Activated CD8-positive, alpha-beta memory T cell treated with anti-CD3 and anti-CD28 coated beads, Interleukin-2, amount 50 U/mL, for 24 hours (primary cell): ENCODE data around the gene ACSL4.
"Not testable (repeated sequence)": the region's sequence is repeated elsewhere in the genome, so short reads cannot be mapped to it uniquely, and the experiment has no call there.

Experiments used
- DNase-seq: peaks from one replicate; pipeline ENCODE4 v3.0.0-alpha.2; 2020; ENCODE audit errors: extremely low read depth

The ACSL4 gene

GRCh38 chrX:109732807-109733612 lies at the start of gene ACSL4:
ACSL4 (minus strand) TSS chrX:109733257; CDS start chrX:109683363, 49,894 bp downstream.
- peak; percentile 50 for DNase-seq

DNA sequence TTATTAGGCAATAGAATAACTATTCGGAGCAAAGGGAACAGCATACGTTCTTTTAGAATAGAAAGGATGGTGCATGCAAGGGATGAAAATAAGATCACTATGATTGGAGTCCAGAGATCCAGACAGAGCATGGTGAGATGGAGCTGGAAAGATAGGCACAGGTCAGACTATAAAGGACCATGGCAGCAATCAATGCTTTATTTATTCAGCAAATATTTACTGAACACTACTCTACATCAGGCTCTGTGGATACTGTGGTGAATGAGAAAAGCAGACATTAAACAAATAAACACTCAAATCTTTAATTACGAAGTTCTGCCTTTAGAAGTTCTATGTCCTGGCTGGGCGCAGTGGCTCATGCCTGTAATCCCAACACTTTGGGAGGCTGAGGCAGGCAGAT lies 44.7 kb upstream of the ACSL4 start:
- no peak for DNase-seq

GRCh38 chrX:109776986-109777385 lies 43.9 kb upstream of the ACSL4 start:
- no peak for DNase-seq

DNA sequence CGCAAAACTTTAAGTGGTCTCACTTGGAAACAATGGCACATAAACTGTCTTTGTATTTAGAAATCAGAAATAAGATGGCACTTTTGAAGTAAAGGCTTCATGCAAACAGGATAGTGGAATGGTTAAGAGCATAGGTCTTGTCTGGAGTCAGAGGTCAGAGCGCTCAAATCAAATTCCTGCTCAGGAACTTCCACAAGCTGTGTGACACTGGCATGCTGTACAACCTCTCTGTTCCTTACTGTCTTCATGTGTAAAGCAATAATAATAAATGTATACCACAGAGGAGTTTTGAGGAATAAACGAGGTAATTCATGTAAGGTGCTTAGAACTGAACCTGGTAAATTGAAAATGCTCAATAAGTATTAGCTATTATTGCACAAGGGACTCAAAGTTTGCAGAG lies 43.4 kb upstream of the ACSL4 start:
- DNase-seq = no peak

DNA sequence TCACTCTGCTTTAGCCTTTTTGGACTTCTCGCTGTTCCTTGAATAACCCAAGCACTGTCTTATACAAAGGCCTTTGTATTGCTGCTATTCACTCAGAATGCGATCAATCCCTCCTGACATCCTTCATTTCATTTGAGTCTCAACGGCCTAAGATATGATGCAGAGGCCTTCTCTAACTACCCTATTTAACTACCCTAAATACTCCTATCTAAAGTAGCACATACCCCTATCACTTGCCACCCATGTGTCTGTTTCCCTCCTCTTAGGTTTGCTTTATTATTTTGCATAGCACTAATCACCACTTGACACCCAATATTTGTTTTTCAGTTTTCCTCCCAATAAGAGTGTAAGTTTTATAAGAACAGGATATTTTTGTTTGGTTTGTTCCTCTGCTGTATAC lies 42.3 kb upstream of the ACSL4 start:
- no peak for DNase-seq

- DNase-seq = no peak
Measured at GRCh38 chrX:109774706-109775105, 41.6 kb upstream of the ACSL4 start.

- no peak for DNase-seq
Measured at GRCh38 chrX:109774136-109774535, 41.1 kb upstream of the ACSL4 start.

GRCh38 chrX:109773374-109773773 lies 40.3 kb upstream of the ACSL4 start:
- no peak for DNase-seq

DNA sequence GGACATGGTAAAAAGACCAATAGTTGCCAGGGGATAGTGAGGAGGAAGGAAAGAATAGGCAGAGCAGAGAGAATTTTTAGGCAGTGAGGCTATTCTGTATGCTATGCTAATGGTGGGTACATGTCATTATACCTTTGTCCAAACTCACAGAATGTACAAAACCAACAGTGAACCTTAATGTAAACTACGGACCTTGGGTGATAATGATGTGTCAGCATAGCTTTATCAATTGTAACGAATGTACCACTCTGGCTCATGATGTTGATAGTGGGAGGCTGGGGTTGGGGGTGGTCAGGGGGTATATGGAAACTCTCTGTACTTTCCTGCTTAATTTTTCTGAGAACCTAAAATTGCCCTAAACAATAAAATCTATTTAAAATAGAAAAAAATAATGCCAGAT lies 37.7 kb upstream of the ACSL4 start:
- DNase-seq = no peak

DNA sequence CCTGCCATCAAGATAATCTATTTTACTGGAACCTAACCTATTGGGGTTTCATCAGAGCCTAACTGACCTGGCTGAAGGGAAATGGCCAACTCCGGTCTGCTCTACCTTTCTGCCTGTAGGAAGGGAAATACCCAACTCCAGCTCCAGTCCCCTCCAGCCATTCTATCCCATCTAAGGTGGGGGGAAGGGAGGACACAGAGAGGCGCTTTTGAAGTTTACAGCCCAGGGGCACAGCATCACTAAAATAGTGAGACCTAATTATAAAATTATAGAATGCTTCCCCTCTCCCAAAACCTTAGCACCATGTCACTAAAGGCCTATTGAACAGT lies 27.8 kb upstream of the ACSL4 start:
- DNase-seq = no peak

- no peak for DNase-seq
Measured at GRCh38 chrX:109760209-109760921, 27.3 kb upstream of the ACSL4 start.

DNA sequence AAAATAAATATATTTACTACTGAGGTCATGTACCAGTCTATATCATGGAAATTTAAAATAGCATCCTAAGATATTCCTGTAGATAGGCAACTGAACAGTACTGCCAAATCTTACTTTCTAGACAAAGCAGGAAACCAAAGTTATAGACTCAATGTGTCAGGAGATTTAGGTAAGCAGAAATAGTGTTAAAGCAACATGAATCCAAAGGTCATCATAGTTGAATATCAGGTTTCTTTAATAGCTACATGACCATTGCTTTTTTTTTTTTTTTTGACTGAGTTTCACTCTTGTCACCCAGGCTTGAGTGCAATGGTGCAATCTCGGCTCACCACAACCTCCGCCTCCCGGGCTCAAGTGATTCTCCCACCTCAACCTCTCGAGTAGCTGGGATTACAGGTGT lies 20.2 kb upstream of the ACSL4 start:
- no peak for DNase-seq

GRCh38 chrX:109751698-109752097 lies 18.6 kb upstream of the ACSL4 start:
- DNase-seq = no peak

DNA sequence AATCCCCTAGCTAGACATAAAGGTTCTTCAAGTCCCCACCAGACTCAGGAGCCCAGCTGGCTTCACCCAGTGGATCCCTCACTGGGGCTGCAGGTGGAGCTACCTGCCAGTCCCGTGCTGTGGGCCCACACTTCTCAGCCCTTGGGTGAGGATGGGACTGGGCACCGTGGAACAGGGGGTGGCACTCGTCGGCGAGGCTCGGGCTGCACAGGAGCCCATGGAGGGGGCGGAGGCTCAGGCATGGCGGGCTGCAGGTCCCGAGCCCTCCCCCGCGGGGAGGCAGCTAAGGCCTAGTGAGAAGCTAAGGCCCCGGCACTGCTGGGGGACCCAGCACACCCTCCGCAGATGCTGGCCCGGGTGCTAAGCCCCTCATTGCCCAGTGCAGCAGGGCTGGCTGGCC lies 16.1 kb upstream of the ACSL4 start:
- DNase-seq = no peak

DNA sequence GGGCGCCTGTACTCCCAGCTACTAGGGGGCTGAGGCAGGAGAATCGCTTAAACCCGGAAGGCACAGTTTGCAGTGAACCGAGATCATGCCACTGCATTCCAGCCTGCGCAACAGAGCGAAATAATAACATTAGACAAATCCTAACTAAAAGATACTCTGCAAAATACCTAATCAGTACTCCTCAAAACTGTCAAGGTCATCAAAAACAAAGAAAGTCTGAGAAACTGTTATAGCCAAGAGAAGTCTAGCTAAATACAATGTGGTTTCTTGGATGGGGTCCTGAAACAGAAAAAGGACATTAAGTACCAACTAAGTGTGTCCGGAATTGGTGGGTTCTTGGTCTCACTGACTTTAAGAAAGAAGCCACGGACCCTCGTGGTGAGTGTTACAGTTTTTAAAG lies 14.6 kb upstream of the ACSL4 start:
- DNase-seq = no peak

DNA sequence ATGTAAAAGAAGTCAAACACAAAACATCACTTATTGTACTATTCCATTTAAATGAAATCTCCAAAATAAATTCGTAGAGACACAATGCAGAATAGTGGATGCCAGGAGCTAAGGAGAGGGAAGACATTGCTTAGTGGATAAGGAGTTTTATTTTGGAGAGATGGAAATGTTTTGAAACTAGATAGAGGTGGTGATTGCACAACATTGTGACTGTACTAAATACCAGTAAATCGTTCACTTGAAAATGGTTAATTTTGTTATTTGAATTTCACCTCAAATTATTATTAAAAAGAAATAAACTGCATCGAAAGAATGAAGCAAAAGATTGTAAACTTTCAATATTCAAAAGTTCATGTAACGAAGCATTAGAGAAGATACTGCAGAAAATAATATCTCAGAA lies 9.7 kb upstream of the ACSL4 start:
- DNase-seq = no peak

GRCh38 chrX:109740896-109741295 lies 7.8 kb upstream of the ACSL4 start:
- DNase-seq = not testable (repeated sequence)

DNA sequence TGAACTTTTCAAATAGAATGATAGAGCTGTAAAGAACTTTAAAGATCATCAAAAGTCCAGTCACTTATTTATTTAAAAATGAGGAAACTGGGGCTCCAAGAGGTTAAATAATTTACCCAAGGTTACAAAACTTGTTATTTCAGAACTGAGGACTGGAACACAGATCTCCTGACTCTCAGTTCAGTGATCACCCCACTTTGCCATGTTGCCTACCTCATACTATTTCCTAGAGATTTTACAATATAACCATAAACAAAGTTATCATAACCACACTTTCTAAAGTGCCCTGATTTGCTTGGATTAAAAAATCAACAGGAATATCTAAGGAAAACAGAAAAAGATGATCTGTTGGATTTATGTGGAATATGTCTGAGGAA lies 7.4 kb upstream of the ACSL4 start:
- DNase-seq = no peak

- no peak for DNase-seq
Measured at GRCh38 chrX:109739625-109740432, 6.8 kb upstream of the ACSL4 start.

DNA sequence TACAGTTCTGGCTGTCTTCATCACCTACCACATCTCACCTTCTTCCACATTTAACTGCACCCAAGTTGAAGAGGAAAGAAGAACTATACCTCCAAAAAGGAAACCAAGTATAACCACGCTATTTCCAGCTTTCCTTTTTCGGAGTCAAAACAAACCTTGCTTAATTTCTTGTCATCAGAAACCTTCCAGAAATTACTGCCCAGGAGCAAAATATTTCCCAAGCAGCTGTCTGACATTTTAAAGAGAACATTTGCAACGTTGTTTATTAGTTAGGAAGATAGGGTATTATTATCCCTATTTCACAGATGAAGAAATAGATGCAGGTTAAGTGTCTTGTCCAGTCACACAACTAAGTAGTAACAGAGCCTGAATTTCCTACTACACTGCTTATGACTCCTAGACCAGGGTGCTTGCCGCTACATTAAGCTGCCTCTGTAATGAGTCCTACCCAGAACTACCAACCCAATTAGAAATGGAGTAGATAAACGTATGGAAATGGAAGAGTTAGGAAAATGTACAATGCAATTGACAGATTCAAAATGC lies 2.2 kb upstream of the ACSL4 start:
- no peak for DNase-seq

GRCh38 chrX:109733613-109734083 lies 591 bp upstream of the ACSL4 start:
- DNase-seq = no peak
